ENCODE results near the gene ARMC7. TPM values are rescaled to one million over a fixed set of nuclear protein-coding genes. Genes with fewer than 3 reads are reported as not detected.

Gene ARMC7
- total and polyA plus RNA-seq, 2 of the 13 experiments (the other 11 are each of a cell fraction or from before 2014, with no cell fraction given): 3.9 to 4.2 TPM

GRCh38 chr17:75064460-75064859 is 45.3 kb upstream of the ARMC7 start:
- CTCF ChIA-PET (ENCODE audit: low intra/inter-chr PET ratio, low total read pairs): interaction anchor here (0.8 kb wide), 1 partner anchor 41 kb away, joined by 3 read pairs; no protein-coding TSS in a partner anchor
- Histone ChIP-seq H3K79me2 (ENCODE audit: insufficient read depth, low read length) (no peaks in the 10 kb centered on the region), H3K4me3 (replicated peaks in 1 of 3; ENCODE audit: insufficient read depth in 1 of 3, low read depth in 2 of 3, low read length in 3 of 3) (no peak overlapping the region), H3K36me3 (replicated peaks in 1 of 2; ENCODE audit: control insufficient read depth in 1 of 2, insufficient read depth in 2 of 2, low read length in 2 of 2) (peaks cover 24 to 50% of the 10 kb centered on the region in 2 experiments), H4K20me1 (ENCODE audit: insufficient read depth, low read length) (no peaks in the 10 kb centered on the region), H3K27ac (ENCODE audit: extremely low read length, insufficient read depth, low read length) (no peak overlapping the region), H2AFZ (ENCODE audit: low read length) (no peak overlapping the region), H3K4me2 (ENCODE audit: low read depth, low read length) (no peak overlapping the region), H3K4me1 (ENCODE audit: insufficient read depth, low read length) (0 out of 2 replicates have a peak, but pooled peaks cover 6% of the 10 kb centered on the region), H3K9me3 (ENCODE audit: low read length) (no peaks in the 10 kb centered on the region), H3K27me3 (ENCODE audit: control insufficient read depth in 1 of 2, insufficient read depth in 2 of 2, low read length in 2 of 2) (no peaks in the 10 kb centered on the region), H3K9ac (ENCODE audit: insufficient read depth, low read depth, low read length) (no peak overlapping the region)
- no peak for FAIRE-seq
- in situ Hi-C loops (cut with HindIII; ENCODE audit: extremely low pct_ligation_motif_present, low pct_unique_long_range_greater_than_20kb): no loop called here
- intact Hi-C loops (cut with micrococcal nuclease; ENCODE audit: unreplicated experiment): no loop called here
- no TSS peak for BruUV-seq (replicated peaks)
- no peak for DNase-seq (ENCODE audit: low spot score)
- 96% methylated on average over 8 of the region's 8 CpGs for WGBS (ENCODE audit: low lambda C conversion rate)
- POLR2A ChIA-PET: no interaction called here
- TF ChIP-seq ZBED4 (CRISPR knock-in tag; IDR thresholded peaks at IDR 0.05; ENCODE audit: borderline replicate concordance) (no peak), MAFK (conservative IDR thresholded peaks at IDR 0.05 in 1 of 2, IDR thresholded peaks at IDR 0.05 in 1 of 2; ENCODE audit: low read length in 2 of 2) (peak; percentile 47 to 58; a peak in 2 of 4 replicates), DZIP1 (CRISPR knock-in tag; IDR thresholded peaks at IDR 0.05) (no peak), KAT7 (CRISPR knock-in tag; IDR thresholded peaks at IDR 0.05; ENCODE audit: borderline replicate concordance) (no peak), MAFF (IDR thresholded peaks at IDR 0.05; ENCODE audit: low read depth, low read length) (0 out of 2 replicates have a peak, but pooled peaks have one; percentile 42)
- no peak for ATAC-seq
